HG02759 (cell line): ENCODE data around the gene TRABD2A.

ENCODE experiments used
- ATAC-seq: cut with Tn5 transposase; IDR thresholded peaks from one replicate; pipeline ENCODE4 v1.9.1; 2021; ENCODE audit warnings: mild to moderate bottlenecking, moderate library complexity; ENCODE audit not compliant: unreplicated experiment

TRABD2A gene

DNA sequence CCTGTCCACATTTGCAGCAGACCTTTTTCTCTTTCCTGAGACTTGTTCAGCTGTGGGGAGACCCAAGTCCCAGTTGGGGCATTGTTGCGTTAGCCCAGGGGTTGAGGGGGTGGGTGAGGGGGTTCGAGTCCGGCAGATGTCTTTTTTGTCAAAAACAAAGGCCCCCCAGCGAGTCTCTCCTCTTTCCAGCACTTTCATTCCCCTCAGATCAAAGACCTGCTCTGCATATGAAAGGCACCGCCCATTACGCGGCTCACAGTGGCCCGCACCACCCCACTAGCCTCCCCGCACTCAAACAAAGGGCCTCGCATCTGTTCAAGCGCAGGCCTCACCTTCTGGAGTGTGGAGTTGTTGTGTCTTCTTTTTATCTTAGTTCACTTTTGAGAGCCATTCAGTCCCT lies 25.2 kb downstream of the TRABD2A start:
- ATAC-seq: no peak

DNA sequence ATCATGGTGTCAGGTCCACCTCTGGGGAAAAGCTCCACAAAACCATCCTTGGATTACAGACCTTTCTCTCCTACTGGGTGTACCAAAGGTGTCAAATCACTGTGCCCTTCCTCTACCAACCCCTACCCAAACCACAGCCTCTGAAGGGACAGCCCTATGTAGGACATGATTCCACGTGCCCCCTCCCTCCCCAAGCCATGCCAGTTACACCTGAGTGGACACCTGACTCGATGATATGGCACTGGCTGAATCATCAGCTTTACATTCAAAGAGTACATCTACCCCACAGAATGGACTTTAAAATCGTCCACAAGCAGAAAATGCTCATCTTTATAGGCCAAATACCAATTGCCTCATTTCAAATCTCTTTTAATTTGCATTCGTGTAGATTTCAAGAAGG lies 26.0 kb downstream of the TRABD2A start:
- no peak for ATAC-seq

DNA sequence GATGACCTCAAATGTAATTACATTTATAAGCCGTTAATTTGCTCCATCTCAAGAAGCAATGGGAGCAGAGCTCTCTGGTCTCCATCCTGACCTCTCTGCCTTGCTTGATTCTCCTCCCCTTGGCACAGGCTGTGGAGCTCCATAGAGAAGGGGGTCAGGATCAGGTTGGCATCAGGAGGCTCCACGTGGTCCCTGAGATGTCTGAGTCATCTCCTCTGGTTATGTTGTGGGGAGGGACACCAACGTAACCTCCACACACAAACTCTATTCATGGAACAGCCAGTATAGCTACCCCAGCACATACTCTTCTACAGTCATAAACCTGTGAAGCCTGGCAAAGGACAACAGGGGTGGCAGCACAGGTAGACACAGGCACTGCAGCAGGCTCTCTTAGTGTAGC lies 29.0 kb downstream of the TRABD2A start:
- ATAC-seq: no peak

DNA sequence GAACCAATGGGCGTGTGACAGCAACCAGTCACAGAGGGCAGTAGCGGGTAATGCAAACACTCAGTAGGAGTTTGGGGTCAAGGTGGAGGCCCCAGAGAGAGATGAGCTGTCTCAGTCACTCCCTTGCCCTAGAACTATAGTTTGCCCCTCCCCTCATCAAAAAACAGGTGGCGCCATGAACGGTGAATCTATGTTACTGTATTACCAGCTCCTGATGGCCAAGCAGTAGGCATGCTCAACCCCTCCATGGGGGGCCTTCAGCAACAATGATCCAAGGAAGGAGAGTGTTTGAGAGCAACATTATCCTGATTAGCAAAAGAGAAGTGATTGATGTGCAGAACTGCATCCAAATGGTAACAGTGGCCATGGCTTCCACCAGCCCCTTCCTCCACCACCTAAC lies 30.4 kb downstream of the TRABD2A start:
- no peak for ATAC-seq

DNA sequence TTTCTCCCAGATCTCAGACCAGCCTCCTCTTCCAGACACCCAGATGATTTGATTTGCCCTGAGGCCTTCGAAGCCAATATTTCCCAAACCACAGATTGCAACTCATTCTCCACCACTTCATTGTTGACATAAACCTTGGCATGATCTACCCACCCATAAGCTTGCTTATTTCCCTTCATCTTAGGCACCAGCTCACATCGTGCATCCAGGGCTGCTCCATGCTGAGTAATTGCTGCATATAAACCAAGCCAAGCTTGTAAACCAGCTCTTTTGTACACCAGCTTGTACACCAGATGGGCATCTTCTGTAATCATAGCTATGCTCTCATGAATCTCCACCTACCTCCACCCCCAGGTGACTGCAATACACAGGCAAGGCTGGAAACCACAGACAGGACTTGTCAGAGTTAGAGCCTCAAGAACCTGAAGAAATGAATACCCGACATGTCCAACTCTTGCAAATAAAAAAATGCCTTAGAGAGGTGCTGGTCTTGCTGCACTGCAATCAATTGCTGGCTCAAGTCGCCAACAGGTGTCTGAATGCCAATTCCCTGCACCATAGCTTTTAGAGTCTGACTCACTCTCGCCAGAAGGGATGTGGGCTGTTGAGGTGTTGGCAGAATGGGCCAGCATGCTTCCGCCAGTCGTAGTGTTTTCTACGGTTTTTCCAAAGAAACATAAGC lies 31.5 kb downstream of the TRABD2A start:
- ATAC-seq: no peak

DNA sequence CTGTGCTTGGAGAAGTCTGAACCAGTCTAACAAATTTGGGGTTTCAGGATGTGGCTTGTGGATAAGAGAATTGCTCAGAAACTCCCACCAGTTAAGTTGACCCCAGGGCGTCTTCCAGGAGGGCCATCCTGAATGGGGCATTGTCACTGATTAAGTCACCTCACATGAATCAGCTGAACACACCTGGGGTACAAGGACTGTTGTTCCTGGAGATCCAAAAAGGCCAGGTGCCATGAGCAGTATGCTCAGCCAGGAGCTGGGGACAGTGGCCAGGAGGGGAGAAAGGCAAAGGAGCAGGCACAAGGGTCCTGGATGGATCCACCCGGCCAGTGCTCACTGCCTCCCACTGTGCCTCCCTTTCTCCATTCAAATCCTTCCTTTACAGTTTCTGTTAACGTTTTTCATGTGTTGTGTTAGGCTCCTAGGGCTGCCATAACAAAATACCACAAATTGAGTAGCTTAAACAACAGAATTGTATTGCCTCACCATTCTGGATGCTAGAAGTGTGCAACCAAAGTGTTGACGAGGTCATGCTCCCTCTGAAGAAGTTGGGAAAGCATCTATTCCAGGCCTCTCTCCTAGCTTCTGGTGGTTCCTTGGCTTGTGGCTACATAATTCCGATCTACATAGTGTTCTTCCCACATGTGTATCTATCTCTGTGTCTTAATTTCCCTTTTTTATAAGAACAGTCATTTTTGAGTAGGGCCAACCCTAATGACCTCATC lies 33.4 kb downstream of the TRABD2A start:
- no peak for ATAC-seq

DNA sequence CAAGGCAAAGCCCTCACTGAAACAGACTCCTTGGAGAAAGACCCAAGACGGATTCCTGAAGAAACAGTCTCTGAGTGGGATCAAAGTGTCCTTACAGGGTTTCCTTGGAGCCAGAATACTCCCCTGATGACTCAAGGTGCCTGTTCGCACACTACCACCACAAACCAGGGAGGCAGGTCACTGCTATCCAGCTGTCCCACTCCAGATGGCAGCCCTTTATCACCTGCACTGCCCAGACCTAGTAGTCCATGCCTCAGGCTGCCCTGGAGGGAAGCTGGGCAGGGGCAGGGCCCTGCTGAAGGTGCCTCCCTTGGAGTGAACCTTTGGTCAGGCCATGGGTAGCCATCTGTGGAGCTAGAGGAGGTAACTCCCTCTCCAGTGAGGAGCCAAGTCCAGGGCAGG lies 34.1 kb downstream of the TRABD2A start:
- no peak for ATAC-seq

DNA sequence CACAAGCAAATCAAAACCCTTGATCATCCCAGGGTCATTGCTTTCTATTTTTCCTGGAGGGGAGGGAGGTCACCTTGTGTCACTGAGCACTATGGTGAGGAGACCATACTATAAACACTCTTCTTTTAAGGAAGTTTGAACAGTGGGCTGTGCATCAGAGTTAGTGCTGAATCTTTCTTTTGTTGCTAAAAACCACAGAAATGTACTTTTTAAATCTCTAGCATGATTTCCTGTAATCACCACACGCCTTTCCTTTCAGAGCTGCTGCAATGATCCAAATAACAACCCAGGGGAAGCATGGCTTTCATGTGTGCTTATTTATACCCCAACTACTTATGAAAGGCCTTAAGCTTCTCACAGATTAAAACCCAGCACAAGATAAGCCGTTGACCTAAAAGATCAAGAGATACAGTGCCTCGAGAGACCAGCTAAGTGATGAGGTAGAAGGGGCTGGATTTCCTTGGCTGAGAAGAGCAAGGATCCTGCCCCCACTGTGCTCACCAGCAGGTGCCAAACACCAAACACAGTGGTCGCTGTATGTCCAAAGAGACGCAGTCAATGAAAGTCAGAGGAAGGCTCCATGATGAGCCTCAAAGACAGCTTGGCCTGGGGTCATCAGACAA lies 34.7 kb downstream of the TRABD2A start:
- no peak for ATAC-seq

DNA sequence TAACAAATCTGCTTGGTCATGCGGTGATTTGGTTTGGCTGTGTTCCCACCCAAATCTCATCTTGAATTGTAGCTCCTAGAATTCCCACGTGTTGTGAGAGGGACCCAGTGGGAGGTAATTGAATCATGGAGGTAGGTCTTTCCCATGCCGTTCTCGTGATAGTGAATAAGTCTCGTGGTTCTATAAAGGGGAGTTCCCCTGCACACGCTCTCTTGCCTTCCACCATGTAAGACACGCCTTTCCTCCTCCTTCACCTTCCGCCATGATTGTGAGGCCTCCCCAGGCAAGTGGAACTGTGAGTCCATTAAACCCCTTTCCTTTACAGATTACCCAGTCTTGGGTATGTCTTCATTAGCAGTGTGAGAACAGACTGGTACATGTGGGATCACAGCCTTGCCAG lies 36.7 kb downstream of the TRABD2A start:
- no peak for ATAC-seq

DNA sequence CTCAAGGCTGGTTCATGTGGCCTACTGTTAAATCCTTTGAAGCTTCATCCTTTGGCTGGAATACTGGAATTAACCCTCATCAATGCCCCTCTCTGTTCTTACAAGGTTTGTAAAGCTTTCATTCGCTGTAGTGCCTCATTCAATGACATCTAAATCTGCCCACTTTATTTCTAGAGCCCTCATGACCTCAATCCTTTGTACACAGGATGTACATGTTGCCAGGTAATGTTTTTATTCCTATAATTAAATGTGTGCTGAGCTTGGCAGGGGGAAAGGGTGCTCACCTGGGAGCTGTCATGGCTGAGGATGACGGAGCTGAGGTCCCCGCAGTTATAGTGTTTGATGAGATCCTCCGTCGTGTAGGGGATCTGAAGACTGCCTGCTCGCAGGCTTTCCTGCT lies 39.3 kb downstream of the TRABD2A start:
- no peak for ATAC-seq

DNA sequence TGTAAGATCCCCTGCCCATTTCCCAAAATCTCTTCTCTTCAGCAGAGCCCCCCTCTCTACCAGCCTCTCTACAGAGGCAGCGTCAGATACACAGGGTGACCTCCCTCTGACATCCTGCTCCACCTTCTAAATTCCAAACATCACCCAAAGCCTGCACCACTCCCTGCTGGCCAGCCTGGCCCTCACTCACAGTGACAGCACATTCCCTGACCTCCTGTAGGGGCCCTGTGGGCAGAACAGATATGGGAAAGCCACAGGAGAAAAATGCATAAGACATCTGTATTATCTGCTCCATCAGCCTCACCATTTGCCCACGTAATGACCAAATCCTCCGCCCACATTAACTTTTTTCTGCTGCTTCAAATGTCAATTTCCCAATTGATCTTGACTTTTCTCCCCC lies 40.6 kb downstream of the TRABD2A start:
- ATAC-seq: no peak

DNA sequence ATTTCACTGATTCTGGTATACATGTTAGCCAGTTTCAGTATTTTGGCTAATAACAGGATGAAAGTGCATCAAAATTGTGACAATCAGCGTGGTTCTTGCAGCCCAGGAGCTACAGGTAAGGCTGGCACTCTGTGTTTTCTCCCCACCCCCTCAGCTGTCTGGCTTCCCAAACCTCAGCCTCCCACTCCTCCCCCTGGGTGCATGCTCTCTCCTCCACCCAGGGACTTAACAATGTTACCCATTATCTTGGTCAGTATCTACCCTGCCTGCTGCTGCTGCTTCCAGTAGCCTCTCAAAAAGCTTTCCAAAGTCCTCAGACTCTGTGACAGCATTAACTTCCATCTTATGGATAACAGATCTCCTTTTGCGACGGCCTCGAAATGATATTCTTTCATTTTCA lies 41.0 kb downstream of the TRABD2A start:
- no peak for ATAC-seq

DNA sequence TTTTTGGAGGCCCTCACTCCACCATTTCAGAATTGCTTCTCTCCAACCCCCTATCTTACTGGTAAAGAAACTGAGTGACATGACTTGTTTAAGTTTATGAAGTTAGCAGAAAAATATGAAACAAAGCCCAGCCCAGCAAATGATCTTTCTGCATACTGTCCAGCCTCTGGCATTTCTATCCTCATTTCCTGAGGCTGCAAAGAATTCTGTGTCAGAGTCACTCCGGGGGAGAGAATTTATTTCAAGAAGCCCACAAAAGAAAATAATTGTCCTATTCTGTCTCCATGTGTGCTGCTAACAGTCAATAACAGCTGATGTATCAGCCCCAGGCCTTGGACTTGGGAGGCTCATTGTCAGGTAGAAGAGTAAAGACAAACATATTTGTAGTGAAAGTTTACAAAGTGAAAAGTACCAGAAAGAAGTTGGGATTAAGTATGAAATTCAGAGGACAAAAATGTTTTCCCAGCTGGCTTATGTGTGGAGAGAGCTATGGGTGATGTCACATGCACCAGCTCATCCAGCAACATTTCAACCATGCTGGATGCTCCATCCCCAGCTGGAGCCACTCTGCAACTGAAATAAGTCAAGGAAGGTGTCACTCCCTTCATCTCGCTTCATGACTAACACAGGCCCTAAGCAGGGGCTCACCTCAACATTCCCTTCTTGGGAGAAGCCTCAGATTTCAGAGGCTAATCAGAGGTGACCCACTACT lies 42.3 kb downstream of the TRABD2A start:
- no peak for ATAC-seq

DNA sequence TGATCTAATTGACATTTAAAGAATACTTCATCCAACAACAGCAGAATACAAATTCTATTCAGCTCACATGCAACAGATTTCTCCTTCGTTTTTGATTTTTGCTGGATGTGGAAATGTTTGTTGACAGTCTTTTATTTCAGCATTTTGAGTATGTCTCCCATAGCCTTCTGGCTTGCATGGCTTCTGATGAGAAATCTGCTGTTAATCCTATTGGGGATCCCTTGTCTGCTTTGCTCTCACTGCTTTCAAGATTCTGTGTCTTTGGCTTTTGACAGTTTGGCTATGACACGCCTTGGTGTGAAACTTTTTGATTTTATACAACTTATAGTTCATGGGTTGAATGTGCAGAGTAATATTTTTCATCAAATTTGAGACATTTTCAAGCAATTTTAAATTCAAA lies 44.7 kb downstream of the TRABD2A start:
- no peak for ATAC-seq

DNA sequence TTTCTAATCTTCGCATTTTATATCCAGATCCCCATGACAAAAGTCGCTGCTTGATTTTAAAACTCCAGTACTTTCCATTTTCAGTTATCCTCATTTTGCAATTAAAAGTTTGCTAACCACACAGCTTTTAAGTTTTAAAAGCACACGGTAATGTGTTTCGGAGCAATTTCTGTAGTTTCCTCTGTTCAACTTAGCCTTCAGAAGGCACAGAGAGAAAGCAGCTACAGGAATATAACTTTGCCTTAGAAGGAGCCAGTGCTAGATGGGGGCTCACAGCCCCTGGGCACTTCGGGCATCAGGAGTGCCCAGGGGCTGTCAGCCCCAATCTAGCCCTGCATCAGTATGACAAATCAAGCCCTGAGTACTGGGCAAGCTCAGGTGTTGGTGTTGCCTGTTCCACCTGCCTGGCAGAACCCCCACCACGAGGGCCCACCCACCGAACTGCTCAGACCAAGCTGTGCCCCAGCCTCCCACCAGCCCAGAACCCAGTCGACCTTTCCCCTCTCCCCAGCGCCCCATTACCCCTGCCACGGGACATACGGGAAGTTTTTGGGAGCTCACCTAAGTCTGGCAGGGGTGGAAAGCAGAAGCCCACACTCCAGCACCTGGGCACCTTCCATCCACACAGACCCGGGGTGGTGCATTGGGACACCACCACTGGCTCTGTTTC lies 47.3 kb downstream of the TRABD2A start:
- no peak for ATAC-seq

DNA sequence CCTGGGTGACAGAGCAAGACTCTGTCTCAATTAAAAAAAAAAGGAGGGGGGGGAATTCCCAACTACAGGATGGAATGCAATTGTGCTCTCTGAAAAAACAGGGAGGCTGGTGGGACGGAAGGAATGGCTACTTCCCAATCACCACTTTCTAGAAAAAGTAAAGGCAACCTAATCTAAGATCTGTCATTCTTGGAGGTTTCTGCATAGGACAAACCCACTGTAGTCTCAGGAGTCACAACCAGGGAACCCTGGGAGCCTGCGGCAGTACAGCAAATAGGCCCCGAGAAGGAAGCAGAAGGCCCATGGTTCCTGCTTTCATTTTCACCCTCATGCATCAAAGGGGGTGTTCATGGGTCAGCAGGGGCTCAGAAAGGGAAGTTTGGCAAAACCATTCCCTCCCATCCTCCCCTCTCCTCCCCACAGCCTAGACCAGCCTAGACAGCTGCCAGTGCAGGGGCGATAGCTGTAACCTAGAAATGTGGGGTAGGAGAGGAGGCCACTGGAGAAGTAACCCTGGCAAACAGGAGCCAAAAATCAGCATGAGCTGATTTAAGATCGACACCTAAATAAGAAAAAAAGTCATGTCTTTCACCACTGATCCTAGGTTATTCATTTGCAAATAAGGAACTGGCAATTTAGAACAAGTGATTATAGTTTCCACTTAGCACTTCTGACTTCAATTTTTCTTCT lies 48.0 kb downstream of the TRABD2A start:
- peak; percentile 79 for ATAC-seq

DNA sequence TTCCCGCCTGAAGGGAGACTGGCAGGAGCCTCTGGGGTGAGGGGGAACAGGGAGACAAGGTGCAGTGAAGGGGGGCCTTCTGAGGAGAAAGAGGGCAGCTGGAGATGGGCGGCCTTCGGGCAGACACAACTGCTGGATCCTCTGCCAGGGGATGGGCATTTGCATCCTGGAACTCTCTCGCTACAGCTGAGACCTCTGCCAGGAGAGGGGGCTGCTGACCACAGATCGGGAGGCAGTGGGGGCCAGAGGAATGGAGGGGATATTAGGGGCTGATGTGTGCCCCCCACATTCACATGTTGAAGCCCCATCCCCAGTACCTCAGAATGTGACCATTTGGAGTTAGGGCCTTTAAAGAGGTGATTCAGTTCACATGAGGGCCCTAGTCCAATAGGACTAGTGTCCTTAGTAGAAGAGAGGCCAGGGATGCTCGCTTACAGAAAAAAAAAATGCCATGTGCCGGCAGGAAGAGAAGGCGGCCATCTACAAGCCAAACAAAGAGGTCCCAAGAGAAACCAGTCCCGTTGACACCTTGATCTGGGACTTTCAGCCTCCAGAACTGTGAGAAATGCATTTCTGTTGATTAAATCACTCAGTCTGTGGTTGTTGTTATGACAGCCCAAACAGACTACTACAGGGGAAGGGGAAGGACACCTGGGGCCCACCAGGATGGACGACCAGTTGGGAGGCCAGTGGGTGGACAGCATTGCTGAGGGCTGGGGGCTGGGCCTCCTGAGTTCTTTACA lies 50.0 kb downstream of the TRABD2A start:
- no peak for ATAC-seq

DNA sequence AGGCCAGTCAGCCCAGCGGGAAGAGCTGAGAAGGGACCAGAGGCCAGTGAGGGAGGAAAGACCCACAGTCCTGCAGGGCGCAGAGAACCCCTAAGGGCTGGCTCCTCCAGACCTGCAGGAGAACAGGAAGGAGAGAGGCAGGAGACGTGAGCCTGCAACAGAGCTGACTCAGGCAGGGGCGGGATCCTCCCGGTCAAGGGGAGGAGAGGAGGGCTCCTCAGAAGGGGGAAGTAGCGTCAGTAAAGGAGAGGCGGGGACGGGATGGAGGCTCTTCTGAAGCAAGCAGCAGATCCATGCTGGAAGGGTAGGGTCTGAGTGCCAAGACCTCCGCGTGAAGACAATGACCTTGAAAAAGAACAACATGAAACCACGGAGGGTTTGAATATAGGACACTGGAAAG lies 50.8 kb downstream of the TRABD2A start:
- ATAC-seq: no peak

DNA sequence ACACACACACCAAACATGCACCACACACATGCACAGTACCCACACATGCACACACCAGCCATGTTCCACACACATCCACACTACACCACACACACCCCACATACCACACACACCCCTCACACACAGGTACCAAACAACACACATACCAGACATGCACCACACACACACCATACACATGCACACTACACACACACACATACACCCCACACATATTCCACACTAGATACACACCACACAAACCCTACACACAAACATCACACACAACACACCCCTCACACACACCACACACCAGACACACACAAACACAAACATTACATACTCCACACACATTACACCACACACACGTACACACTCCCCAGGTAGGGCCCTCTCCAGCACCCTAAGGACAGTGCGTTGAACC lies 51.2 kb downstream of the TRABD2A start:
- no peak for ATAC-seq
